ENCODE data around the gene SCAPER.

The SCAPER gene

DNA sequence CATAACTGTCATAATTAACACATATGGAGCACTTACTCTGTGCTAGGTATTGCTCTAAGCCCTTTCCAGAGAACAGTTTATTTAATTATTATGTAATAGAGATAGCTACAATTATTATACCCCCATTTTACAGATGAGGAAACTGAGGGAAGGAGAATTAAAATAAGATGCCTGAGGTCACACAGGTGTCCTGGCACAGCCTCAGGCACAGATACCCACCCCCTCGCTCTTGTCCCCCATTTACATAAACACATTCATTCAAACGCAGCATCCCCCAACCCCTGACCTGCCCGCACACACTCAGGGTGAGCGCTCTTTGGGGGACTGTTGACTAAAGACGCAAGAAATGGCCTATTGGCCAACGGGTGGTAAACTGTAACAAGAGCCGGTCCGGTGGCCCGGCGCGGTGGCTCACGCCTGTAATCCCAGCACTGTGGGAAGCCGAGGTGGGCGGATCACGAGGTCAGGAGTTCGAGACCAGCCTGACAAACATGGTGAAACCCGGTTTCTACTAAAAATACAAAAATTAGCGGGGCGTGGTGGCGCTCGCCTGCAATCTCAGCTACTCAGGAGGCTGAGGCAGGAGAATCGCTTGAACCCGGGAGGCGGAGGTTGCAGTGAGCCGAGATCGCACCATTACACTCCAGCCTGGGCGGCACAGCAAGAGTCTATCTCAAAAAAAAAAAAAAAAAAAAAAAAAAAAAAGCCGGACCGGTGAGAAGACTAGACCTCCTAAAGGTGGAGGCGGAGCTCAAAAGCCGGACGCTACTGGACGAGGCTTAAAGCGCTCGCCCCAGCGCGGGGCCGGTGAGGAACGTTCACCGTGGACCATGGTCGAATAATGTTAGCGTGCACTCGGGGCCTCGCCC is 570.5 kb downstream of the SCAPER start:
- TF ChIP-seq, protein P1, sequence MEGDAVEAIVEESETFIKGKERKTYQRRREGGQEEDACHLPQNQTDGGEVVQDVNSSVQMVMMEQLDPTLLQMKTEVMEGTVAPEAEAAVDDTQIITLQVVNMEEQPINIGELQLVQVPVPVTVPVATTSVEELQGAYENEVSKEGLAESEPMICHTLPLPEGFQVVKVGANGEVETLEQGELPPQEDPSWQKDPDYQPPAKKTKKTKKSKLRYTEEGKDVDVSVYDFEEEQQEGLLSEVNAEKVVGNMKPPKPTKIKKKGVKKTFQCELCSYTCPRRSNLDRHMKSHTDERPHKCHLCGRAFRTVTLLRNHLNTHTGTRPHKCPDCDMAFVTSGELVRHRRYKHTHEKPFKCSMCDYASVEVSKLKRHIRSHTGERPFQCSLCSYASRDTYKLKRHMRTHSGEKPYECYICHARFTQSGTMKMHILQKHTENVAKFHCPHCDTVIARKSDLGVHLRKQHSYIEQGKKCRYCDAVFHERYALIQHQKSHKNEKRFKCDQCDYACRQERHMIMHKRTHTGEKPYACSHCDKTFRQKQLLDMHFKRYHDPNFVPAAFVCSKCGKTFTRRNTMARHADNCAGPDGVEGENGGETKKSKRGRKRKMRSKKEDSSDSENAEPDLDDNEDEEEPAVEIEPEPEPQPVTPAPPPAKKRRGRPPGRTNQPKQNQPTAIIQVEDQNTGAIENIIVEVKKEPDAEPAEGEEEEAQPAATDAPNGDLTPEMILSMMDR (IDR thresholded peaks at IDR 0.05; ENCODE audit: low read depth, low read length), result no peak
- H3K9me3 ChIP-seq (ENCODE audit: severe bottlenecking), result no peaks in the 10 kb centered on the region
- H3K36me3 ChIP-seq, result peaks cover 26% of the 10 kb centered on the region
- no peak overlapping the region for H3K4me3 ChIP-seq (ENCODE audit: low read depth, low read length)
- no peaks in the 10 kb centered on the region for H3K27me3 ChIP-seq (ENCODE audit: insufficient read depth, low read depth, severe bottlenecking)
- DNase-seq, result peak; percentile 15
- H3K27ac ChIP-seq, result peak overlapping the region; percentile 96

DNA sequence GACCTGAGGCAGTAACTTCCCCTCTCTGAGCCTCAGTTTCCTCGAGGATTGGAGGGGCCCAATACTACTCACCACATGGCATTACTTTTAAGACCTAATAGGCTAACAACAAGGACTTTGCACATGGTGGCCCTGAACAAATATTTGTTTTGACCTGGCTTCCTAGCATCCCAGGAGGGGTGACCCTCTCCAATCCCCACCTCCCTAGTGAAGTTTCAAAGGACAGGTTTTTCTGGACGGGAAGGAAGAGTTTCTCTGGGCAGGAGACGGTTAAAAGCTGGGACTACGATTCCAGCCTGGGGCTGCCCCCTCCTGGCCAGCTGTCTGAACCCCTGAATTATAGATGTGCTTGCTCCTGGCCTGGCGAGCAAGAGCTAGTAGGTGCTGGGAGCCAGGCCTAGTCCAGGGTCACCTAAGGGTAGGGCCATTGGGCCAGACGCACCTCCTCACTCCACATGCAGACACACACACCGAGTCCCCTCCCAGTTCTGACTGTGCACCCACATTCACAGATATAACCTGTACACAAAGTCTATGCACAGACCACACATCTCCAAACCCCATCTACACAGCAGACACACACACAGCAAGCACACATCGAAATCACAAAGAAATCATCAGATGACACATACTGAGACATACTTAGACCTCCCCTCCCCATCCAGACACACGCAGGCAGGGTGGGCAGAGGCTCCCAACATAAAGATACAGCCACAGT is 571.3 kb downstream of the SCAPER start:
- DNase-seq, result peak; percentile 80
- TF ChIP-seq, protein P1 (IDR thresholded peaks at IDR 0.05; ENCODE audit: low read depth, low read length), result peak; percentile 77
- Histone ChIP-seq H3K36me3 (peaks cover 18% of the 10 kb centered on the region), H3K27ac (peak overlapping the region; percentile 10), H3K4me3 (ENCODE audit: low read depth, low read length) (no peak overlapping the region), H3K9me3 (ENCODE audit: severe bottlenecking) (no peaks in the 10 kb centered on the region), H3K27me3 (ENCODE audit: insufficient read depth, low read depth, severe bottlenecking) (no peaks in the 10 kb centered on the region)

DNA sequence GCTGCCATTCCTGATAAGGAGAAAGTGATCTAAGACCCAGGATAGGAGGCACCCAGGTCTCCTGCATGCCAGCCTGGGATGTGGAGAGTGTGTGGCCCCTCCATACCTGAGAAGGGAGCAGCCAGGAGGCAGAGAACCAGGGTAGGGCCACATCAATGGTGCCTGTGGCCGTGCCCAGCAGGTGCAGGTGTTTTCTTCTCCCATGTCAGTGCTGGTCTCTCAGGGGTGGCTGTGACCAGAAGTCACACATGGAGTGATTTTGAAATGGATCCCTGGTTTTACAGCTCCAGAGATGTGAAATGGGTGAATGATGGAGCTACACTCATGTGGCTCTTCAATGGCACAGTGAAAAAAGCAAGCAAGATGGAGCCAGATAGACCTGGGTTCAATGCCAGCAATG is 571.8 kb downstream of the SCAPER start:
- TF ChIP-seq, protein P1 (IDR thresholded peaks at IDR 0.05; ENCODE audit: low read depth, low read length), result no peak
- Histone ChIP-seq H3K27ac (no peak overlapping the region), H3K27me3 (ENCODE audit: insufficient read depth, low read depth, severe bottlenecking) (no peaks in the 10 kb centered on the region)

DNA sequence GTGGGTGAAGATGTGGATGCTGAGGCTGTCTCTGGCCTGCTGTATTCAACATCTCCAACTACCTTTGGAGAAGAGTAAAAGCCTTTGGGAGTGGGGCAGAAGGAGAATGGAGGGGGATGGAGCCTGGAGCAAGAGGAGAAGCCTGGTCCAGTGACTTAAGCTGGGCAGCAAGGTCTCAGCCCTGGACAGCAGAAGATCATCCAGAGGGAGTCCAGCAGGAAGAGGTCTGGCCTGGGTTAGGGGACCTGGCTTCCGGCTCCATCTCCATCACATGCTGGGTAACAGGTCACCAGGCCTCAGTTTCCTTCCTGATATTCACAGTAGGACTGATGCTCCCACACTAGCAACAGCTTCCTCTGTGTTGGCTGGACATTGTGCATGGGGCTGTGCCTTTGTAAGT is 572.3 kb downstream of the SCAPER start:
- Histone ChIP-seq H3K27me3 (ENCODE audit: insufficient read depth, low read depth, severe bottlenecking) (no peaks in the 10 kb centered on the region), H3K9me3 (ENCODE audit: severe bottlenecking) (no peaks in the 10 kb centered on the region), H3K4me3 (ENCODE audit: low read depth, low read length) (no peak overlapping the region), H3K36me3 (peaks cover 7% of the 10 kb centered on the region), H3K27ac (no peak overlapping the region)
- TF ChIP-seq, protein P1 (IDR thresholded peaks at IDR 0.05; ENCODE audit: low read depth, low read length), result no peak
- no peak for DNase-seq

More for the DNA sequence above, 571.8 kb downstream of the SCAPER start:
- DNase-seq, result no peak
- Histone ChIP-seq H3K4me3 (ENCODE audit: low read depth, low read length) (no peak overlapping the region), H3K9me3 (ENCODE audit: severe bottlenecking) (no peaks in the 10 kb centered on the region), H3K36me3 (peaks cover 12% of the 10 kb centered on the region)

DNA sequence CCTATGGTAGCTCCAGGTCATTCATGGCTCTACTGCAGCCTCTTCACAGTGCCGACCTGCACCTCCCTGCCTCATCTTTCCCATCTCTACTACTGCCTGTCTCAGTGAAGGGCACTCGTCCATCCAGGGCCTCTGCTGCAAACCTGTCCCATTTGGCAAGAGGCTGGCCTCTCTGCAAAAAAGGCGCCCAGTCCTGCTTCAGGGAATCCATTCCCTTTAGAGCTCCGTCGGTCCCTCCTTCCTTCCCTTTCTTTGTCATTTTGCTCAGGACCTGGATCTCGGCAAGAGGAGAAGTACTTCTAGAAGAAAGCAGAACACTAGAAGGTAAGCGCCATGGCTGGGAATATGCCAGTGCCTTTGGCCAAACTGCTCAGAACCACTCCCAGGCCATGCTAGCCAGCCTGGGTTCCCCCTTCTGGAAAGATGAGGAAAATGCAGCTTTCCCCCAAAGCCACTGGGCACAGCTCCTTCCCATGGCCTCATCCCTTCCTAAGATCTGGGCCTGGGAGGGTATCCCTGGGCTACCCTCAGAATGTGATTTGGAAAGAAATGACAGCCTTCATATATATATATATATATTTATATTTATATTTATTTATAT is 575.0 kb downstream of the SCAPER start:
- TF ChIP-seq, protein P1 (IDR thresholded peaks at IDR 0.05; ENCODE audit: low read depth, low read length), result peak; percentile 82
- H3K4me3 ChIP-seq (ENCODE audit: low read depth, low read length), result no peak overlapping the region
- H3K27ac ChIP-seq, result no peak overlapping the region
- no peaks in the 10 kb centered on the region for H3K27me3 ChIP-seq (ENCODE audit: insufficient read depth, low read depth, severe bottlenecking)
- H3K9me3 ChIP-seq (ENCODE audit: severe bottlenecking), result no peaks in the 10 kb centered on the region
- no peaks in the 10 kb centered on the region for H3K36me3 ChIP-seq
- peak; percentile 67 for DNase-seq
